Liver (tissue), 9 donors: ENCODE measurements around the gene CSTPP1. TPM values are rescaled to one million over a fixed set of nuclear protein-coding genes. Genes with fewer than 3 reads are reported as not detected.

Source experiments
- DNase-seq: peaks from one replicate; pipeline ENCODE4 v3.0.0-alpha.2; 2017; ENCODE audit warnings: low spot score
- H3K27ac ChIP-seq, 2 donors: one replicate each; pipeline ENCODE4 v1.7.0; 2013; ENCODE audit warnings: inconsistent platforms in 2 of 2, low read length in 2 of 2, control low read depth in 1 of 2, low read depth in 1 of 2, mild to moderate bottlenecking in 1 of 2
- H3K27me3 ChIP-seq, 4 donors: one replicate each; pipeline versions ENCODE4 v1.6.1 to v1.7.0; 2013; ENCODE audit warnings: low read length in 3 of 4, inconsistent platforms in 1 of 4, mild to moderate bottlenecking in 1 of 4, moderate library complexity in 1 of 4; ENCODE audit not compliant: control insufficient read depth in 4 of 4, insufficient read depth in 4 of 4
- H3K36me3 ChIP-seq, 4 donors: one replicate each; pipeline versions ENCODE4 v1.6.1 to v1.7.0; 2013; ENCODE audit warnings: low read length in 3 of 4, mild to moderate bottlenecking in 3 of 4, low read depth in 1 of 4, moderate library complexity in 1 of 4; ENCODE audit not compliant: control insufficient read depth in 4 of 4, insufficient read depth in 3 of 4
- H3K4me1 ChIP-seq, 4 donors: one replicate each; pipeline versions ENCODE4 v1.6.1 to v1.7.0; 2013; ENCODE audit warnings: low read length in 3 of 4, mild to moderate bottlenecking in 3 of 4, moderate library complexity in 1 of 4; ENCODE audit not compliant: control insufficient read depth in 4 of 4, insufficient read depth in 4 of 4
- H3K4me3 ChIP-seq, 3 donors: one replicate each; pipeline versions ENCODE4 v1.6.1 to v1.7.0; 2013; ENCODE audit warnings: low read length in 3 of 3, control low read depth in 1 of 3, low read depth in 1 of 3, mild to moderate bottlenecking in 1 of 3
- H3K9ac ChIP-seq, 2 donors: one replicate each; pipeline ENCODE4 v1.7.0; 2013; ENCODE audit warnings: low read length in 2 of 2, mild to moderate bottlenecking in 2 of 2, moderate library complexity in 2 of 2, control low read depth in 1 of 2, low read depth in 1 of 2
- H3K9me3 ChIP-seq, 4 donors: one replicate each; pipeline versions ENCODE4 v1.6.1 to v1.7.0; 2013; ENCODE audit warnings: low read length in 3 of 4; ENCODE audit not compliant: control insufficient read depth in 4 of 4
- FOXA1 ChIP-seq: IDR thresholded peaks from 2 replicates; pipeline ENCODE4 v1.6.1; 2016; ENCODE audit warnings: antibody characterized with exemption
- FOXA2 ChIP-seq: IDR thresholded peaks from 2 replicates; pipeline ENCODE4 v1.6.1; 2016; ENCODE audit warnings: antibody characterized with exemption
- GABPA ChIP-seq, 2 donors: IDR thresholded peaks in 1 of 2; conservative IDR thresholded peaks in 1 of 2; 2 replicates each; pipeline ENCODE4 v1.6.1; 2016; ENCODE audit warnings: antibody characterized with exemption in 2 of 2, mild to moderate bottlenecking in 1 of 2, moderate library complexity in 1 of 2
- HNF4A ChIP-seq, 2 donors: conservative IDR thresholded peaks; 2 replicates each; pipeline ENCODE4 v1.6.1; 2016; ENCODE audit warnings: antibody characterized with exemption in 2 of 2, mild to moderate bottlenecking in 2 of 2
- HNF4G ChIP-seq: IDR thresholded peaks from 2 replicates; pipeline ENCODE4 v1.6.1; 2016; ENCODE audit warnings: antibody characterized with exemption
- RAD21 ChIP-seq, 2 donors: IDR thresholded peaks; 2 replicates each; pipeline ENCODE4 v1.6.1; 2016; ENCODE audit warnings: antibody characterized with exemption in 2 of 2, mild to moderate bottlenecking in 2 of 2
- RXRA ChIP-seq, 2 donors: IDR thresholded peaks; 2 replicates each; pipeline ENCODE4 v1.6.1; 2017 to 2018; ENCODE audit warnings: antibody characterized with exemption in 2 of 2, mild to moderate bottlenecking in 1 of 2
- SP1 ChIP-seq: IDR thresholded peaks from 2 replicates; pipeline ENCODE4 v1.6.1; 2018; ENCODE audit warnings: antibody characterized with exemption, mild to moderate bottlenecking
- TAF1 ChIP-seq: conservative IDR thresholded peaks from 2 replicates; pipeline ENCODE4 v1.6.1; 2016; ENCODE audit warnings: antibody characterized with exemption, mild to moderate bottlenecking
- YY1 ChIP-seq: IDR thresholded peaks from 2 replicates; pipeline ENCODE4 v1.6.1; 2016; ENCODE audit warnings: antibody characterized with exemption, mild to moderate bottlenecking
- WGBS: extraction: QIAGEN DNeasy Blood & Tissue Kit; methylation state at CpG from one replicate; pipeline ENCODE4 v1.1.7; 2013; 5-methylcytosine and 5-hydroxymethylcytosine counted together
- polyA plus RNA-seq, 2 donors: library from polyadenylated mRNA; stranded (reverse) in 1 of 2; unstranded in 1 of 2; fragments of 200-250 nt in 1 of 2; fragments of >200 nt in 1 of 2; fragmentation: Nextera tagmentation in 1 of 2; extraction: Ambion mirVana in 1 of 2; gene quantifications; one replicate each; pipeline versions ENCODE4 v1.2.1 to v1.2.3, GENCODE V29; 2013 to 2015
- total RNA-seq, 2 donors: library from RNA; depleted of rRNA; stranded (reverse); fragments of >200 nt; gene quantifications; one replicate each; pipeline ENCODE4 v1.2.3, GENCODE V29; 2014
- TF ChIP-seq, protein P1 (sequence below): IDR thresholded peaks from 2 replicates; pipeline ENCODE4 v1.6.1; 2016; ENCODE audit warnings: antibody characterized with exemption
- TF ChIP-seq, protein P2 (sequence below): IDR thresholded peaks from 2 replicates; pipeline ENCODE4 v1.6.1; 2016; ENCODE audit warnings: antibody characterized with exemption, mild to moderate bottlenecking
- TF ChIP-seq, protein P3 (sequence below): fragments of 150-350 bp; IDR thresholded peaks from 2 replicates; pipeline ENCODE4 v1.5.1; 2017; ENCODE audit warnings: improper control_type of control experiment, low read depth, low read length; ENCODE audit not compliant: missing input control
- TF ChIP-seq, protein P4 (sequence below): IDR thresholded peaks from 2 replicates; pipeline ENCODE4 v1.6.1; 2016; ENCODE audit warnings: antibody characterized with exemption
- donor health status: healthy.
- donor health status: healthy.
- donor health status: healthy.
- donor health status: healthy.
- donor health status: healthy.

The CSTPP1 gene
- total and polyA plus RNA-seq, 4 donors, result 5.4 to 6.6 (median 5.7) TPM

DNA sequence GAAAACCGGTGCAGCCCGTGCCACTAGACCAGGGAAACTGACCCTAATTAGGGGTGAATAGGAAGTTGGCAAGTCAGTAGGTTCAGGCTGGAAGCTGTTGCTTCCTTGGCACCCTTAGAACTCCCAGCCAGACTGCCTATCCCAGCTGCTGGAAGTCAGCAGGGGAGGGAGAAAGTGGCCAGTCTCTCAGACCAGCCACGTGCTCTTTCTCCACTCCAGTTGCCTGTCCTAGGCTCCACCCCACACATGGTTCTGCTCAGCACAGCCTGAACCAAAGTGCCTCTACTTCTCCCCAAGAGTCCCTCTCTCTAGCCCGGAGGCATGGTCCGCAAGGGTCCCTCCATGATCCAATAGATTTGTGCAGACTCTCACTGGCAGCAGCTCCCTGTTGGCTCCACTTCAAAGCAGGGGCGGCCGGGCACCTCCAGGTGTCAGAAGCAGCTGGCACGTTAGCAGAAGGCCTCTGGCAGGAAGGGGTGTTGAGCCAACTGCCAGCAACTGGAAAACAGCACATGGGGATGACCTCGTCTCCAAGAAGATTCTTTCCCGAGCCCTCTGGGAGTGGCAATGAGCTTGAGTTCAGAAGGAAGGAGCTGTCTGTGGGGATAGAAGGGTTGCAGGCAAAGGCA, 212.5 kb downstream of the CSTPP1 start:
- 78% methylated on average over 10 of the region's 10 CpGs for whole genome bisulfite sequencing

DNA sequence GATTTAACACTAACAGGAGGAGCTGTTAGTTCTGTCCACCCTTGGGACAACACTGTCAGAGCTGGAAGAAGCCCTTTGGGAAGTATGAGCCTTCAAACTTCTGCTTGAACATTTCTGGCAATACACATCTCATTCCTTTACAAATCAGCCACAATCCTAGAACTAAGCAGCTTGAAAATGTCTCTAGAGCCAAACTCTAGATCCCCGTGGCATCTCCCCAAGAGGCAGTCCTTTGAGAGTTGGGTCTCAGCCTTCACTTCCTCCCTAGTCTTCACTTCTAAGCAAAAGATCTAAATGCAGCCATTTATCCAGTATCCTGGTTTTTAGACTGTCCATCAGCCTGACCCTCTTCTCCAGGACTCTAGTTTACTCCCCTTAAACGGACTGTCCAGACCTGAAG, 213.2 kb downstream of the CSTPP1 start:
- no peak for TF ChIP-seq TAF1
- TF ChIP-seq, protein P1, sequence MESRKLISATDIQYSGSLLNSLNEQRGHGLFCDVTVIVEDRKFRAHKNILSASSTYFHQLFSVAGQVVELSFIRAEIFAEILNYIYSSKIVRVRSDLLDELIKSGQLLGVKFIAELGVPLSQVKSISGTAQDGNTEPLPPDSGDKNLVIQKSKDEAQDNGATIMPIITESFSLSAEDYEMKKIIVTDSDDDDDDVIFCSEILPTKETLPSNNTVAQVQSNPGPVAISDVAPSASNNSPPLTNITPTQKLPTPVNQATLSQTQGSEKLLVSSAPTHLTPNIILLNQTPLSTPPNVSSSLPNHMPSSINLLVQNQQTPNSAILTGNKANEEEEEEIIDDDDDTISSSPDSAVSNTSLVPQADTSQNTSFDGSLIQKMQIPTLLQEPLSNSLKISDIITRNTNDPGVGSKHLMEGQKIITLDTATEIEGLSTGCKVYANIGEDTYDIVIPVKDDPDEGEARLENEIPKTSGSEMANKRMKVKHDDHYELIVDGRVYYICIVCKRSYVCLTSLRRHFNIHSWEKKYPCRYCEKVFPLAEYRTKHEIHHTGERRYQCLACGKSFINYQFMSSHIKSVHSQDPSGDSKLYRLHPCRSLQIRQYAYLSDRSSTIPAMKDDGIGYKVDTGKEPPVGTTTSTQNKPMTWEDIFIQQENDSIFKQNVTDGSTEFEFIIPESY, result no peak
- TF ChIP-seq, protein P2, sequence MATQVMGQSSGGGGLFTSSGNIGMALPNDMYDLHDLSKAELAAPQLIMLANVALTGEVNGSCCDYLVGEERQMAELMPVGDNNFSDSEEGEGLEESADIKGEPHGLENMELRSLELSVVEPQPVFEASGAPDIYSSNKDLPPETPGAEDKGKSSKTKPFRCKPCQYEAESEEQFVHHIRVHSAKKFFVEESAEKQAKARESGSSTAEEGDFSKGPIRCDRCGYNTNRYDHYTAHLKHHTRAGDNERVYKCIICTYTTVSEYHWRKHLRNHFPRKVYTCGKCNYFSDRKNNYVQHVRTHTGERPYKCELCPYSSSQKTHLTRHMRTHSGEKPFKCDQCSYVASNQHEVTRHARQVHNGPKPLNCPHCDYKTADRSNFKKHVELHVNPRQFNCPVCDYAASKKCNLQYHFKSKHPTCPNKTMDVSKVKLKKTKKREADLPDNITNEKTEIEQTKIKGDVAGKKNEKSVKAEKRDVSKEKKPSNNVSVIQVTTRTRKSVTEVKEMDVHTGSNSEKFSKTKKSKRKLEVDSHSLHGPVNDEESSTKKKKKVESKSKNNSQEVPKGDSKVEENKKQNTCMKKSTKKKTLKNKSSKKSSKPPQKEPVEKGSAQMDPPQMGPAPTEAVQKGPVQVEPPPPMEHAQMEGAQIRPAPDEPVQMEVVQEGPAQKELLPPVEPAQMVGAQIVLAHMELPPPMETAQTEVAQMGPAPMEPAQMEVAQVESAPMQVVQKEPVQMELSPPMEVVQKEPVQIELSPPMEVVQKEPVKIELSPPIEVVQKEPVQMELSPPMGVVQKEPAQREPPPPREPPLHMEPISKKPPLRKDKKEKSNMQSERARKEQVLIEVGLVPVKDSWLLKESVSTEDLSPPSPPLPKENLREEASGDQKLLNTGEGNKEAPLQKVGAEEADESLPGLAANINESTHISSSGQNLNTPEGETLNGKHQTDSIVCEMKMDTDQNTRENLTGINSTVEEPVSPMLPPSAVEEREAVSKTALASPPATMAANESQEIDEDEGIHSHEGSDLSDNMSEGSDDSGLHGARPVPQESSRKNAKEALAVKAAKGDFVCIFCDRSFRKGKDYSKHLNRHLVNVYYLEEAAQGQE, result no peak
- TF ChIP-seq RXRA (IDR thresholded peaks at IDR 0.05), result no peak
- TF ChIP-seq SP1, result no peak
- TF ChIP-seq, protein P3, sequence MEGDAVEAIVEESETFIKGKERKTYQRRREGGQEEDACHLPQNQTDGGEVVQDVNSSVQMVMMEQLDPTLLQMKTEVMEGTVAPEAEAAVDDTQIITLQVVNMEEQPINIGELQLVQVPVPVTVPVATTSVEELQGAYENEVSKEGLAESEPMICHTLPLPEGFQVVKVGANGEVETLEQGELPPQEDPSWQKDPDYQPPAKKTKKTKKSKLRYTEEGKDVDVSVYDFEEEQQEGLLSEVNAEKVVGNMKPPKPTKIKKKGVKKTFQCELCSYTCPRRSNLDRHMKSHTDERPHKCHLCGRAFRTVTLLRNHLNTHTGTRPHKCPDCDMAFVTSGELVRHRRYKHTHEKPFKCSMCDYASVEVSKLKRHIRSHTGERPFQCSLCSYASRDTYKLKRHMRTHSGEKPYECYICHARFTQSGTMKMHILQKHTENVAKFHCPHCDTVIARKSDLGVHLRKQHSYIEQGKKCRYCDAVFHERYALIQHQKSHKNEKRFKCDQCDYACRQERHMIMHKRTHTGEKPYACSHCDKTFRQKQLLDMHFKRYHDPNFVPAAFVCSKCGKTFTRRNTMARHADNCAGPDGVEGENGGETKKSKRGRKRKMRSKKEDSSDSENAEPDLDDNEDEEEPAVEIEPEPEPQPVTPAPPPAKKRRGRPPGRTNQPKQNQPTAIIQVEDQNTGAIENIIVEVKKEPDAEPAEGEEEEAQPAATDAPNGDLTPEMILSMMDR, result no peak
- no peak for TF ChIP-seq FOXA2
- no peak for TF ChIP-seq FOXA1
- no peak for TF ChIP-seq RAD21 (IDR thresholded peaks at IDR 0.05)
- WGBS, result 76% methylated on average over 2 of the region's 2 CpGs

More for the DNA sequence above, 212.5 kb downstream of the CSTPP1 start:
- Histone ChIP-seq H3K9ac (no peak overlapping the region), H3K4me1 (peaks cover 0 to 4% (median 0%) of the 10 kb centered on the region in 4 donors), H3K9me3 (no peaks in the 10 kb centered on the region), H3K27ac (no peak overlapping the region), H3K27me3 (no peaks in the 10 kb centered on the region), H3K4me3 (no peak overlapping the region), H3K36me3 (no peaks in the 10 kb centered on the region)
- no peak for DNase-seq
- TF ChIP-seq HNF4G (no peak), SP1 (no peak), GABPA (IDR thresholded peaks at IDR 0.05 in 1 of 2, conservative IDR thresholded peaks at IDR 0.05 in 1 of 2) (no peak), HNF4A (conservative IDR thresholded peaks at IDR 0.05) (no peak), YY1 (no peak), RAD21 (IDR thresholded peaks at IDR 0.05) (no peak)
- TF ChIP-seq, protein P4, sequence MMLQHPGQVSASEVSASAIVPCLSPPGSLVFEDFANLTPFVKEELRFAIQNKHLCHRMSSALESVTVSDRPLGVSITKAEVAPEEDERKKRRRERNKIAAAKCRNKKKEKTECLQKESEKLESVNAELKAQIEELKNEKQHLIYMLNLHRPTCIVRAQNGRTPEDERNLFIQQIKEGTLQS, result no peak
- TF ChIP-seq, protein P2, result no peak
- TF ChIP-seq, protein P1, result no peak

More for the DNA sequence above, 213.2 kb downstream of the CSTPP1 start:
- no peak overlapping the region for H3K4me3 ChIP-seq
- H3K9me3 ChIP-seq, result no peaks in the 10 kb centered on the region
- peaks cover 0 to 4% (median 0%) of the 10 kb centered on the region in 4 donors for H3K4me1 ChIP-seq
- H3K27ac ChIP-seq, result no peak overlapping the region
- H3K9ac ChIP-seq, result no peak overlapping the region
- no peak for DNase-seq
- H3K36me3 ChIP-seq, result no peaks in the 10 kb centered on the region
- H3K27me3 ChIP-seq, result no peaks in the 10 kb centered on the region
